KBM-7 (cell line): ENCODE results near the gene TOR1AIP1.
"Not testable (repeated sequence)": the region's sequence is repeated elsewhere in the genome, so short reads cannot be mapped to it uniquely, and the experiment has no call there.

Source experiments
- DNase-seq: peaks from one replicate; pipeline ENCODE4 v3.0.0-alpha.2; 2015
- in situ Hi-C: fragments of 300-500 bp; cut with MboI; formaldehyde crosslinking; loops from 2 replicates; pipeline ENCODE4 v1.14.3; 2020; ENCODE audit warnings: low sequenced_read_pairs, low pct_unique_long_range_greater_than_20kb, mixed read lengths

Gene TOR1AIP1

GRCh38 chr1:179929955-179930798 is 48.1 kb downstream of the TOR1AIP1 start:
- no peak for DNase-seq
- in situ Hi-C loops = no loop called here

GRCh38 chr1:179930867-179931266 is 48.8 kb downstream of the TOR1AIP1 start:
- in situ Hi-C loops = no loop called here
- no peak for DNase-seq

- in situ Hi-C loops = no loop called here
- DNase-seq = no peak
Measured at GRCh38 chr1:179933219-179933618, 51.1 kb downstream of the TOR1AIP1 start.

GRCh38 chr1:179935909-179936496 is 53.9 kb downstream of the TOR1AIP1 start:
- in situ Hi-C loops = no loop called here

DNA sequence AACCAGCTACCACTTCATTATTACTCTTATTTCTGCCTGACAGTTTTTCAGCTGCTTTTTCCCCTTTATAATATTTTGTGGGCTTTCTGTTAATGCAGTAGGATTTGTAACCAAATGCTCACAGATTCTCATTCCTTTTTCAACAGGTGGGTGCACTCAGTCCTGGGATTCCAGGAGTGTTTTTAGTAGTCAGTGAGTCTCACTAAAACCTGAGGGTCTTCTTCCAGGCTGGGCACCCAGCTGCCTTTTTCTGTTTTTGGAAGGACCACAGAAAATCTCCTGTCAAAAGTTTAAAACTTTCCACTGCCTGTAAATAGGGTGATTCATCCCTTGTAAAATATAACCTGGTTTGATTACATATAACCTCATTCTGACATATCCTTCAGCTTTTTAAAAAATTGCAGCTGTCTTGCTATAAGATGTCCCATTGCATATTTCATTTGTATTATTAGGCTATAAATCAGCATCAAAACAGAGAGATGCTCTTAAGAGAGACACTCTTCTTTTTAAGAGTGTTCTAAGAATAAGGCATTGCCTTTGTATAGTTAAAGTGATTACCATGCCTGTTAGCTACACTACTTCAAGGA is 55.7 kb downstream of the TOR1AIP1 start:
- in situ Hi-C loops = no loop called here
- no peak for DNase-seq

More at GRCh38 chr1:179935909-179936496, 53.9 kb downstream of the TOR1AIP1 start:
- DNase-seq = no peak

GRCh38 chr1:179938752-179939151 is 56.7 kb downstream of the TOR1AIP1 start:
- peak; percentile 21 for DNase-seq
- in situ Hi-C loops = no loop called here

GRCh38 chr1:179939941-179940340 is 57.9 kb downstream of the TOR1AIP1 start:
- no peak for DNase-seq
- in situ Hi-C loops = no loop called here

DNA sequence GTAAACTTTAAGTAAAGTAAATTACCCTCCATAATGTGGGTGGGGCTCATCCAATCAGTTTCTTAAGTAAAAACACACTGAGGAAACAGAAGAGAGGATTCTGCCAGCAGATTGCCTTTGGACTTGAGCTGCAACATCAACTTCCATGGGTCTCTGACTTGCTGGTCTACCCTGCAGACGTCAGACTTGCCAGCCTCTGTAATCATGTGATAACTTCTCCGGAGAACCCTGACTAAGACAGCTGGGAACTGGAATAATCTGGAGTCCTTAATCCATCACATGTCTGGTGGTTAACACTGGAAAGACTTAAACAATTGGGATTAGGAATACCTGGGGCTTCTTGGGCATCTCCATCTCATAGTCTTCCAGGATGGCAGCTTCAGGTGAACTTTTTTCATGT is 59.4 kb downstream of the TOR1AIP1 start:
- in situ Hi-C loops = no loop called here
- DNase-seq = no peak

GRCh38 chr1:179950651-179951050 is 68.6 kb downstream of the TOR1AIP1 start:
- no peak for DNase-seq
- in situ Hi-C loops = no loop called here

DNA sequence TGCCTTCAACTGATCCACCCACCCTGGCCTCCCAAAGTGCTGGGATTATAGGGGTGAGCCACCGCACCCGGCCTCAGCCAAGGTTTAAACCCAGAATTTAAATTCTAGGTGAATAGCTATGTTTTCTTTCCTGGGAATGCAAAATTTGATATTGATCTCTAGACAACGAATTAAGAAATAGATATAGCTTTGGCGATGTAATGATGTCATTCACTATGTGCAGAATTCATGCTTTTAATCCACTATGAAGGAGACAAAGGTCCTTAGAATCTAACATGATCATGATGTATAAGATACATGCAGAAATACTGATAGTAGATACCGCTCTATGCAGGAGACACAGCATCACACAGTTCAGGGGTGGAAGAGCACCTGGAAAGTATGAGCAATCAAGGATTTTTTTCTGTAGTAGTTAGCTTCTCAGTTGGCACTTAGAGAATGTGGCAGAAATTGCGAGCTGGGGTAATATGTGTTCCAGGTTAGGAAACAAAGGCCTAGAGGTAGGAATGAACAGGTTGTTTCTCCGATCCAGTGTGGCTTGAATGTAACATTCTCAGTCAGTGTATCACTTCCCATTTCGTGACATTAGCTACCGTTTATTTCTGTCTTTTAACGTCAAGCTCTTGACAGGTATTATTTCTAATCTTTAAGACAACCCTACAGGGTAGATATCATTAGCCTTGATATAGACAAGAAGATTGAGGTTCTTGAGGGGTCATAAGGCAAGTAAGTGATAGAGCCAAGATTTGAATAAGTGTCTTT is 69.5 kb downstream of the TOR1AIP1 start:
- DNase-seq = peak; percentile 28
- in situ Hi-C loops = no loop called here

- peak; percentile 47 for DNase-seq
- in situ Hi-C loops = no loop called here
Measured at GRCh38 chr1:179952186-179952585, 70.1 kb downstream of the TOR1AIP1 start.

DNA sequence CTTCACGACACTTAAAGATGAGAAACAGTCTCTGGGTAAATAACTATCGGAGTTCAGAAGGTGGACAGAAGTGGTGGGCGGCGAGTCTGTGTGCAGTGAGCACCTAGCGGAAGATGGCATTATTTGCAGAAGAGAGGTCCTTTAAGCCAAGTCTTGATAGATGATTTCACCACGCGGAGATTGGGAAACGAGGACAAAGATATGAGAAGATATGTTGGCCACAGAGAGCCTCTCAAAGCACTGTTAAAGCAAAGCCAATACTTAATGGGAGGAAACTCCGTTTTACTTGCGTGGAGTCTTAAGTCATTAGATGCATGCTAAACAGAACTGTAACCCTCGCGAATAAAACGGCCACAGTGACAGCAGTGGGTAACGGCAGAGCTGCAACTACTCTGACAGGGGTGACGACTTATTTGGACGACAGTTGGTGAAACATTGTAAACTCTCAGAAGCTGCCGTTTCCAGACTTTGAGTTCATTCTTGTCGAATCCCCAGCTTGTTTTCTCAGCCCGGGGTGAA is 71.9 kb downstream of the TOR1AIP1 start:
- in situ Hi-C loops = no loop called here
- DNase-seq = peak; percentile 76

DNA sequence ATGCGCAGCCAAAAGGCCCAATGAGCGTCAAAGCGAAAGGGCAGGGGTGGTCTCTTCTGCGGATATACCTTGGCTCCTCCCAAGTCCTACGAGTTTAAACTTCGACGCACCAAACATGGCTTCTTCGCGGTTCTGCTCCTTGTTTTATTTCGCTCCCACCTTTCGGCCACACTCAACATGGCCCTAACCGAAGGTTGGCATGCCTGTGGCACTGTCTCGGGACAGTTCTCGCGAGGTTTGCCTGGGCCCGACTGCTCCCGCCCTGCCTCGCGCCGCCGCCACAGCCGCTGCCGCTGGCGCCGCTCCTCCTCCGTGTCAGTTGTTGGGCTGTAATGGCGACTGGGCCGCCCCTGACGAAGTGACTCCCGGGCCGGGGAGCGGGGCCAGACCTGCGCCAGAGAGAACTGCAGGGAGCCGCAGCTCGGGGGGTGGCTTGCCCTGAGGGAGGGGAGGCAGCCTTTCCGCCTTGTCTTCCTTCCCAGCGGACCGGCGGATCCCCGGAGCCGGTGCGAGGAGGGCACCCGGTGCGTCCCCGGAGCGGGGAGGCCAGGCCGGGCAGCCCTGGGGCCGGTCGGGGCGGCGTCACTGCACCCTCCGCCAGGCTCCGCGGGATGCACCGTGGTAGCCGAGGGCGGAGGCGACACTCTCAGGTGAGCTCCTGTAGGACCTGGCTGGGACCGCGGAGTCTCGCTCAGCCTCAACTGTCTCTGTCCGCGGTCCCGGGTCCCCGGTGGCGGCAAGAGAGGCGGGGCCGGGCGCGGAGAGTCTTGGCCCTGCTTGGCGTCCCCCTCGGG is 72.6 kb downstream of the TOR1AIP1 start, which contains the start of gene CEP350:
TSS of gene CEP350 (plus strand) at position 318 of the 794 bp plus-strand sequence. CDS start 31,372 bp downstream, outside the sequence.
- in situ Hi-C loops = no loop called here
- peak; percentile 99 for DNase-seq

DNA sequence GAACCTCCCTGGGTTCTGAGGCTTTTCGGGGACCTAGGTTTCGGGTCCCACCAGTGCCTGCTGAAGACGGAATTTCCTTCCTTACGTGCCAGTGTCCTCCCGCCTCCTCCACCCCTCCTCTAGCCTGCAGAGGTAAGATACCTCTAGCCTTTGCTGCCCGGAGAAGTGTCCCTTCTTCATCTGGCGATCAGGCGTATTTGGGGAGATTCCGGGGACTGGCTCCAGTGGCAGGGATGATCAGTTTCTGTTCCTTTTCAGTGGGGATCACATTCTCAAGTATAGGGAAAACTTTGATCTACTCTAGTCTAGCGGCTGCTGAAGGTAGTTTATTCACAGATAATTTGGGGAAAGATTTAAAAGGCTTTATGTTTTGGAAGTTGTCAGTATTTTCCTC is 73.2 kb downstream of the TOR1AIP1 start:
- DNase-seq = peak; percentile 65
- in situ Hi-C loops = no loop called here

GRCh38 chr1:179955731-179956130 is 73.6 kb downstream of the TOR1AIP1 start:
- peak; percentile 74 for DNase-seq
- in situ Hi-C loops = no loop called here

GRCh38 chr1:179958359-179958758 is 76.3 kb downstream of the TOR1AIP1 start:
- in situ Hi-C loops = no loop called here
- DNase-seq = no peak

- in situ Hi-C loops, DNase-seq: not testable (repeated sequence)
Measured at GRCh38 chr1:179962168-179962567, 80.1 kb downstream of the TOR1AIP1 start.

GRCh38 chr1:179966551-179966950 is 84.5 kb downstream of the TOR1AIP1 start:
- DNase-seq = no peak
- in situ Hi-C loops = no loop called here
